GM12891 (cell line): ENCODE data around the gene TCF7L2.

Experiments used
- POLR2A ChIP-seq: IDR thresholded peaks from 2 replicates; pipeline ENCODE4 v1.6.1; 2011; ENCODE audit warnings: low read depth, low read length, control low read depth
- POLR2AphosphoS5 ChIP-seq: IDR thresholded peaks from 2 replicates; pipeline ENCODE4 v1.6.1; 2011; ENCODE audit warnings: low read depth, low read length, control low read depth
- SPI1 ChIP-seq: IDR thresholded peaks from 2 replicates; pipeline ENCODE4 v1.6.1; 2011; ENCODE audit warnings: low read depth, low read length, control low read depth

GRCh38 chr10:113093188-113094113 is 143.4 kb downstream of the TCF7L2 start:
- no peak for TF ChIP-seq SPI1
- TF ChIP-seq POLR2AphosphoS5, result no peak
- no peak for TF ChIP-seq POLR2A
